Measurements from ENCODE around the gene ATP13A3. TPM values are rescaled to one million over a fixed set of nuclear protein-coding genes. Genes with fewer than 3 reads are reported as not detected.

Gene ATP13A3
- total RNA-seq, 1 experiment from 2014 or later, result 181 TPM

- TF ChIP-seq CTCF (IDR thresholded peaks at IDR 0.05; ENCODE audit: insufficient read depth in 1 of 2, low read depth in 1 of 2, low read length in 1 of 2, severe bottlenecking in 1 of 2, unreplicated experiment in 1 of 2), result no peak
- Mint-ChIP-seq H3K4me3 (ENCODE audit: unreplicated experiment) (no peak overlapping the region), H3K27ac (ENCODE audit: unreplicated experiment) (no peak overlapping the region), H3K4me1 (ENCODE audit: low read depth, unreplicated experiment) (peaks cover 8% of the 10 kb centered on the region), H3K36me3 (ENCODE audit: insufficient read depth, unreplicated experiment) (no peaks in the 10 kb centered on the region), H3K27me3 (ENCODE audit: insufficient read depth, unreplicated experiment) (no peaks in the 10 kb centered on the region), H3K9me3 (ENCODE audit: unreplicated experiment) (no peaks in the 10 kb centered on the region)
- H3K4me1 ChIP-seq, result peaks cover 8% of the 10 kb centered on the region; the same call in 1 of the 2 replicates
- H3K27me3 ChIP-seq (replicated peaks; ENCODE audit: control insufficient read depth, insufficient read depth, low read length), result no peaks in the 10 kb centered on the region
- intact Hi-C loops (cut with micrococcal nuclease; ENCODE audit: unreplicated experiment), result loop anchor here (5.0 kb wide), 1 partner anchor 36 kb away; no protein-coding TSS in a partner anchor
- ChIA-PET CTCF (no interaction called here), POLR2A (no interaction called here)
- no peak overlapping the region for H3K4me3 ChIP-seq (ENCODE audit: low read depth, low read length)
- BruUV-seq (replicated peaks), result no TSS peak
- H3K36me3 ChIP-seq (ENCODE audit: control insufficient read depth, insufficient read depth, low read length), result no peaks in the 10 kb centered on the region
- no peak for DNase-seq
- H3K9me3 ChIP-seq, result no peaks in the 10 kb centered on the region
Observed at GRCh38 chr3:194365978-194366490, 120.8 kb downstream of the ATP13A3 start.

GRCh38 chr3:194365526-194365925 is 121.3 kb downstream of the ATP13A3 start:
- H3K4me1 Mint-ChIP-seq (ENCODE audit: low read depth, unreplicated experiment), result peaks cover 8% of the 10 kb centered on the region
- no peak for DNase-seq
- H3K36me3 Mint-ChIP-seq (ENCODE audit: insufficient read depth, unreplicated experiment), result no peaks in the 10 kb centered on the region
- H3K9me3 Mint-ChIP-seq (ENCODE audit: unreplicated experiment), result no peaks in the 10 kb centered on the region
- no peak overlapping the region for H3K4me3 Mint-ChIP-seq (ENCODE audit: unreplicated experiment)
- Histone ChIP-seq H3K9me3 (no peaks in the 10 kb centered on the region), H3K4me3 (ENCODE audit: low read depth, low read length) (no peak overlapping the region), H3K4me1 (peaks cover 8% of the 10 kb centered on the region; the same call in 1 of the 2 replicates), H3K36me3 (ENCODE audit: control insufficient read depth, insufficient read depth, low read length) (no peaks in the 10 kb centered on the region), H3K27me3 (replicated peaks; ENCODE audit: control insufficient read depth, insufficient read depth, low read length) (no peaks in the 10 kb centered on the region)
- no peak overlapping the region for H3K27ac Mint-ChIP-seq (ENCODE audit: unreplicated experiment)
- ChIA-PET POLR2A (no interaction called here), CTCF (interaction anchor here (0.7 kb wide), 1 partner anchor 229 kb away, joined by 3 read pairs; no protein-coding TSS in a partner anchor)
- H3K27me3 Mint-ChIP-seq (ENCODE audit: insufficient read depth, unreplicated experiment), result no peaks in the 10 kb centered on the region
- TF ChIP-seq CTCF (IDR thresholded peaks at IDR 0.05; ENCODE audit: insufficient read depth in 1 of 2, low read depth in 1 of 2, low read length in 1 of 2, severe bottlenecking in 1 of 2, unreplicated experiment in 1 of 2), result no peak
- intact Hi-C loops (cut with micrococcal nuclease; ENCODE audit: unreplicated experiment), result loop anchor here (5.0 kb wide), 1 partner anchor 37 kb away; no protein-coding TSS in a partner anchor
- no TSS peak for BruUV-seq (replicated peaks)

GRCh38 chr3:194364652-194365434 is 122.0 kb downstream of the ATP13A3 start:
- H3K36me3 Mint-ChIP-seq (ENCODE audit: insufficient read depth, unreplicated experiment), result no peaks in the 10 kb centered on the region
- POLR2A ChIA-PET, result no interaction called here

More at GRCh38 chr3:194364652-194365434, 122.0 kb downstream of the ATP13A3 start:
- Mint-ChIP-seq H3K27ac (ENCODE audit: unreplicated experiment) (no peak overlapping the region), H3K9me3 (ENCODE audit: unreplicated experiment) (no peaks in the 10 kb centered on the region), H3K27me3 (ENCODE audit: insufficient read depth, unreplicated experiment) (no peaks in the 10 kb centered on the region), H3K4me1 (ENCODE audit: low read depth, unreplicated experiment) (peaks cover 2% of the 10 kb centered on the region), H3K4me3 (ENCODE audit: unreplicated experiment) (no peak overlapping the region)
- no peaks in the 10 kb centered on the region for H3K36me3 ChIP-seq (ENCODE audit: control insufficient read depth, insufficient read depth, low read length)
- CTCF ChIA-PET, result interaction anchor here (0.7 kb wide), 1 partner anchor 230 kb away, joined by 3 read pairs; no protein-coding TSS in a partner anchor
- H3K4me3 ChIP-seq (ENCODE audit: low read depth, low read length), result no peak overlapping the region
- H3K4me1 ChIP-seq, result peaks cover 7% of the 10 kb centered on the region; the same call in 1 of the 2 replicates
- BruUV-seq (replicated peaks), result no TSS peak
- no peaks in the 10 kb centered on the region for H3K27me3 ChIP-seq (replicated peaks; ENCODE audit: control insufficient read depth, insufficient read depth, low read length)
- no peaks in the 10 kb centered on the region for H3K9me3 ChIP-seq
- intact Hi-C loops (cut with micrococcal nuclease; ENCODE audit: unreplicated experiment), result loop anchor here (5.0 kb wide), 1 partner anchor 37 kb away; no protein-coding TSS in a partner anchor
- no peak for DNase-seq
- TF ChIP-seq CTCF (IDR thresholded peaks at IDR 0.05; ENCODE audit: insufficient read depth in 1 of 2, low read depth in 1 of 2, low read length in 1 of 2, severe bottlenecking in 1 of 2, unreplicated experiment in 1 of 2), result no peak
